Neural crest cell (in vitro differentiated cells): ENCODE measurements around the gene CBX6. TPM values are rescaled to one million over a fixed set of nuclear protein-coding genes. Genes with fewer than 3 reads are reported as not detected.

ENCODE experiments used
- DNase-seq: peaks from one replicate; pipeline ENCODE4 v3.0.0; 2021; ENCODE audit warnings: low read depth, mixed read lengths, low spot score
- H3K27ac Mint-ChIP-seq: one replicate; pipeline ENCODE4 v1.8.0; 2021; ENCODE audit warnings: mild to moderate bottlenecking, mixed read lengths; ENCODE audit not compliant: unreplicated experiment
- H3K27me3 Mint-ChIP-seq: 2 replicates; pipeline ENCODE4 v1.8.0; 2021; ENCODE audit warnings: low read depth, mild to moderate bottlenecking, mixed read lengths
- H3K36me3 Mint-ChIP-seq: 2 replicates; pipeline ENCODE4 v1.8.0; 2021; ENCODE audit warnings: low read depth, mild to moderate bottlenecking, mixed read lengths
- H3K4me1 Mint-ChIP-seq: 2 replicates; pipeline ENCODE4 v1.8.0; 2021; ENCODE audit warnings: mixed read lengths
- H3K4me3 Mint-ChIP-seq: one replicate; pipeline ENCODE4 v1.8.0; 2021; ENCODE audit warnings: mild to moderate bottlenecking, mixed read lengths
- H3K9me3 Mint-ChIP-seq: 2 replicates; pipeline ENCODE4 v1.8.0; 2021; ENCODE audit warnings: mixed read lengths
- total RNA-seq: library from RNA; stranded (reverse); gene quantifications from 2 replicates; pipeline ENCODE4 v1.2.1, GENCODE V29; 2021
- TF ChIP-seq, protein P1 (sequence below): fragments of 200-600 bp; sonication (generic); conservative IDR thresholded peaks from 2 replicates; pipeline ENCODE4 v1.5.0; 2021; ENCODE audit warnings: antibody characterized with exemption, mild to moderate bottlenecking

CBX6 gene
- total RNA-seq, 1 donor from 2014 or later = 48.2 TPM

DNA sequence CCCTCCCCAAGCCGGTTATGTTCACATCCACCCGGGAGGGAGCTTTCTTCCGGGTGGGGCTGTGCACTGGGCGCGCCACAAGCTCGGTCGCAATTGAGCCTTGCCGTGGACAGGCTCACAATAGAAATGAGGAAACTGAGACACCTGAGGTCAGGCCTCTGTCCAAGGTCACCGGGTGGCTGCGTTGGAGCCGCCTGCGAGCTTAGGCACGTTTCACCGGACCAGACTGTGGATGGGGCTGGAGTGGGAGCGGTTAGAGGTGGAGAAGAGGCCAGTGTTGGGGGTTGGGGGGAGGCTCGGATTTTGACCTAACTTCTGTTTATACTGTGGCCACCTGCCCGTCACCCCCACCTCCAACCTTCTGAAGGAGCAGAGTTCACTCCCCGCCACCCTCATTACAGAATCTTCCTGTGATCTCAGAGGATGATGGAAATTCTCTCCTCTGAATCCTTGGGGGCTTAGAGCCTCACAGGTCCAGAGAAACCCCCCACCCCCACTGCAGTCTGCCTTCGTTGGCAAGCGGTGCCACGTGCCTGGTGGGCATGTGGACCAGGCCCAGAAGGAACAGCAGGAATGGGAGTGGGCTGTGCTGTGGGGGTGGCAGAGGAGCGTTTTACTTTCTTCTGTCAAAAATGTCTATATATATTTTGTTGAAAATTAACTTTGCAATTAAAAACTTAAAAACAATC lies 27.6 kb downstream of the CBX6 start:
- no peaks in the 10 kb centered on the region for H3K36me3 Mint-ChIP-seq

DNA sequence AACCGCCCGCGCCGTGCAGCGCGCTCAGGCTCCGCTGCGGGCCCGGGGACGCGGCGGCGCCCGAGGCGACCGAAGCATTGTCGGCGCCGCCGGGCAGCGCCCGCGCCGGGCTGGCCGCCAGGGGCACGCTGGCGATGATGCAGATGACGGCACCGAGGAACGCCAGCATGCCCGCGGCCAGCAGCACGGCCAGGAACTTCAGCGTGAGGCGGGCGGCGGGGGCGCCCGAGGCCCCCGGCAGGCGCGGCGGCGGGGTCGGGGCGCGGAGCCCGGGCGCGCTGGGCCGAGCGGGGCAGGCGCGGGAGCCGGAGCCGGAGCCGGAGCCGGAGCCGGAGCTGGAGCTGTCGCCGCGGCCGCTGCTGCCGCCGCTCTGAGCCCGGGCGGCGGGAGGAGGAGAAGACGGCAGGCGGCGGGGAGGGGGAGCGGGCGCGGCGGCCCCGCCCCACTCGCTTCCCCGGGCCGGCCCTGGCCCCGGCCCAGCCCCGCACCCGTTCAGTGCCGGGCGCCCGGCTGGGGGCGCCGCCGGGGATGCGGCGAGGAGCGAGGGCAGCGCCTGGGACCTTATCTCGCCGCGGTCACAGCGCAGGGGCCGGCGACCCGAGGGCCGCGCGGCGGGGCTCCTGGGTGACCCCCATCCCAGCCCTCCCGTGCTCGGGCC lies 28.2 kb downstream of the CBX6 start, which contains the start of gene NPTXR:
Gene NPTXR, minus strand, starts transcription at position 372 of the 658 bp plus-strand sequence.
- peaks cover 4% of the 10 kb centered on the region for H3K4me1 Mint-ChIP-seq
- H3K27ac Mint-ChIP-seq = no peak within 1 kb of the TSS
- H3K4me3 Mint-ChIP-seq = peak within 1 kb of the TSS; percentile 88
- TF ChIP-seq, protein P1, sequence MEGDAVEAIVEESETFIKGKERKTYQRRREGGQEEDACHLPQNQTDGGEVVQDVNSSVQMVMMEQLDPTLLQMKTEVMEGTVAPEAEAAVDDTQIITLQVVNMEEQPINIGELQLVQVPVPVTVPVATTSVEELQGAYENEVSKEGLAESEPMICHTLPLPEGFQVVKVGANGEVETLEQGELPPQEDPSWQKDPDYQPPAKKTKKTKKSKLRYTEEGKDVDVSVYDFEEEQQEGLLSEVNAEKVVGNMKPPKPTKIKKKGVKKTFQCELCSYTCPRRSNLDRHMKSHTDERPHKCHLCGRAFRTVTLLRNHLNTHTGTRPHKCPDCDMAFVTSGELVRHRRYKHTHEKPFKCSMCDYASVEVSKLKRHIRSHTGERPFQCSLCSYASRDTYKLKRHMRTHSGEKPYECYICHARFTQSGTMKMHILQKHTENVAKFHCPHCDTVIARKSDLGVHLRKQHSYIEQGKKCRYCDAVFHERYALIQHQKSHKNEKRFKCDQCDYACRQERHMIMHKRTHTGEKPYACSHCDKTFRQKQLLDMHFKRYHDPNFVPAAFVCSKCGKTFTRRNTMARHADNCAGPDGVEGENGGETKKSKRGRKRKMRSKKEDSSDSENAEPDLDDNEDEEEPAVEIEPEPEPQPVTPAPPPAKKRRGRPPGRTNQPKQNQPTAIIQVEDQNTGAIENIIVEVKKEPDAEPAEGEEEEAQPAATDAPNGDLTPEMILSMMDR = no peak
- DNase-seq = peak; percentile 54
- no peaks in the 10 kb centered on the region for H3K36me3 Mint-ChIP-seq
- no peaks in the 10 kb centered on the region for H3K9me3 Mint-ChIP-seq
- H3K27me3 Mint-ChIP-seq = peaks cover 73% of the 10 kb centered on the region

More for the DNA sequence above, 27.6 kb downstream of the CBX6 start:
- H3K27me3 Mint-ChIP-seq = peaks cover 75% of the 10 kb centered on the region
- no peaks in the 10 kb centered on the region for H3K9me3 Mint-ChIP-seq
- H3K4me1 Mint-ChIP-seq = peaks cover 4% of the 10 kb centered on the region
- DNase-seq = no peak
- no peak overlapping the region for H3K27ac Mint-ChIP-seq
- TF ChIP-seq, protein P1 = no peak
- peak overlapping the region; percentile 79 for H3K4me3 Mint-ChIP-seq

DNA sequence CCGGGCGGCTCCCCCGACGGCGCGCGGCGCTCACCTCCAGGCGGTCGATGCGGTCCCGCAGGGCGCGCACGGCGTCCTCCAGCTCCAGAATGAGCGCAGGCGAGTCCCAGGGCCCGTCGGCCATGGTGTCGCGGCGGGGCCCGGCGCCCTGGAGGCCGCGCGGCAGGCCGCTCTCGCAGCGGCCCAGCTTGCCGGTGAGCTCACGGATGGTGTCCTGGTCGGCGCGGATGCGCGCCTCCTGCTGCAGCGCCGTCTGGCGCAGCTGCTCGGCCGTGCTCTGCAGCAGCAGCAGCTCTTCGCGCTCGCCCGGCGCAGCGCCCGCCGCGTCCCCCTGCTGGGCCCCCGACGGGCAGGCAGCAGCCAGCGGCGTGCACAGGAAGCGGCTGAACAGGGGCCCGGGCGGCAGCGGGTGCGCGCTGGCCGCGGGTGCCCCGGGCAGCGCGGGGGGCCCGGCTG lies 28.8 kb downstream of the CBX6 start:
- no peak overlapping the region for H3K27ac Mint-ChIP-seq
- DNase-seq = peak; percentile 53
- H3K36me3 Mint-ChIP-seq = no peaks in the 10 kb centered on the region
- TF ChIP-seq, protein P1 = peak; percentile 39
- H3K9me3 Mint-ChIP-seq = no peaks in the 10 kb centered on the region
- H3K4me1 Mint-ChIP-seq = peaks cover 4% of the 10 kb centered on the region
- peaks cover 72% of the 10 kb centered on the region for H3K27me3 Mint-ChIP-seq
- H3K4me3 Mint-ChIP-seq = no peak overlapping the region

DNA sequence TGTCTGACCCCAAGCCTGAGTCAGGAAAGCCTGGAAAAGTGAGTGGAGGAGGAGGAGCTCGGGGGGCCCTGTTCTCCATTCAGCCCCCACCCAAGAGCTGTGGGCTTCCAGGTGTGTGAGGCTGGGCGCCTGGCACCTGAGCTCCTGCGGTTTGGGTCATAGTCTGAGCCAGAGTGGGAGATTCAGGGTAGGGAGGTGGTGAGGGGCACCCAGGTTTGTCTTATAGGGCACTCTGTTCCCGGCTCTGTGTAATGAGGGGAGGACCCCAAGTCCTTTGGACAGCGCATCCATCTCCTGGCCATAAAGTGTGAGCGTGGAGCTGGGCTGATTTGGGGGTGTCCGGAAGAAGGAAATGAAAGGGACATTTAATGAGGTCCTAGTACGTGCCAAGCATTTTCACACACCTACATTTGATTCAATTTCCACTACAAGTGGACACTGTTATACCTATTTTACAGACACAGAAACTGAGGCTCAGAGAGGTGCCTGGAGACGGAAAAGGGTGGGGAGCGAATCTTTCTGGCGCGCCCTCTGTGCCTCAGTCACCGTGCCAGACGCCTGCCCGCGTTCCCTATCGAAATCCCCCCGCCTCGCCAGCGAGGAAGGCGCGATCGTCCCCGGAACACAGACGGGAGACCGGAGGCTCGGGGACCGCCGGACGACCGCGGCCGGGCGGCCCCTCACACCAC lies 29.4 kb downstream of the CBX6 start:
- H3K4me3 Mint-ChIP-seq = peak overlapping the region; percentile 88
- no peak for DNase-seq
- peaks cover 69% of the 10 kb centered on the region for H3K27me3 Mint-ChIP-seq
- TF ChIP-seq, protein P1 = no peak
- no peak overlapping the region for H3K27ac Mint-ChIP-seq
- H3K9me3 Mint-ChIP-seq = no peaks in the 10 kb centered on the region
- peaks cover 4% of the 10 kb centered on the region for H3K4me1 Mint-ChIP-seq
- no peaks in the 10 kb centered on the region for H3K36me3 Mint-ChIP-seq

DNA sequence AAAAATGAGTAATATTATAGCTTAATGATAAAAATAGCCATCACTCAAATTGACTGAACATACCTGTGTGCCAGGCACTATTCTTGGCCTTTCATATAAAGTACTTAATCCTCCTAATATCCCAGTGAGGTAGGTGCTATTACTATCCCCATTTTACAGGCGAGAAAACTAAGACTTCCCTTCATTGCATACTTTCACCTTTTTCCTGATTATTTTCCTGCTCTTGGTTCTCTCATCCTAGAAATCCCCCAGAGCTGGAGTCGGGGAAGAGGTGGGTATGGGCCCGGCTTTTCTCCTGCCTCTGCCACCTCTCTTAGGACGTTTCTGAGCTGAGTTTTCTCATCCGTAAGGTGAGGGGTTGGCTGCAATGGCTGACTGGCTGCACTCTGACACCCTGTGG lies 30.4 kb downstream of the CBX6 start:
- TF ChIP-seq, protein P1 = no peak
- H3K4me1 Mint-ChIP-seq = peaks cover 4% of the 10 kb centered on the region
- no peak for DNase-seq
- peak overlapping the region; percentile 88 for H3K4me3 Mint-ChIP-seq
- H3K9me3 Mint-ChIP-seq = no peaks in the 10 kb centered on the region
- H3K27me3 Mint-ChIP-seq = peaks cover 65% of the 10 kb centered on the region
- H3K36me3 Mint-ChIP-seq = no peaks in the 10 kb centered on the region
- no peak overlapping the region for H3K27ac Mint-ChIP-seq
